H9 (cell line): ENCODE measurements around the gene ADARB2. TPM values are rescaled to one million over a fixed set of nuclear protein-coding genes. Genes with fewer than 3 reads are reported as not detected.

ENCODE experiments used
- DNase-seq: peaks from one replicate; pipeline ENCODE4 v3.0.0-alpha.2; 2017
- H2AFZ ChIP-seq: one replicate; pipeline ENCODE4 v1.6.1; 2013; ENCODE audit warnings: mild to moderate bottlenecking, low read length, control low read depth, moderate library complexity
- H2AK5ac ChIP-seq: 2 replicates; pipeline ENCODE4 v1.6.1; 2013; ENCODE audit warnings: low read length, control low read depth, mixed read lengths; ENCODE audit not compliant: insufficient read length
- H2BK120ac ChIP-seq: one replicate; pipeline ENCODE4 v1.6.1; 2013; ENCODE audit warnings: low read depth, mild to moderate bottlenecking, low read length, control low read depth, inconsistent platforms; ENCODE audit not compliant: poor library complexity, severe bottlenecking
- H2BK12ac ChIP-seq: 2 replicates; pipeline ENCODE4 v1.6.1; 2013; ENCODE audit warnings: low read length, control low read depth, mixed read lengths, low read depth; ENCODE audit not compliant: insufficient read length
- H2BK15ac ChIP-seq: 2 replicates; pipeline ENCODE4 v1.6.1; 2013; ENCODE audit warnings: low read depth, low read length, control low read depth
- H2BK20ac ChIP-seq: one replicate; pipeline ENCODE4 v1.6.1; 2013; ENCODE audit warnings: low read depth, mild to moderate bottlenecking, low read length, control low read depth, inconsistent platforms; ENCODE audit not compliant: poor library complexity, severe bottlenecking
- H2BK5ac ChIP-seq: 2 replicates; pipeline ENCODE4 v1.6.1; 2013; ENCODE audit warnings: low read length, control low read depth, mixed read lengths; ENCODE audit not compliant: insufficient read length
- H3K14ac ChIP-seq: 2 replicates; pipeline ENCODE4 v1.6.1; 2013; ENCODE audit warnings: low read length, control low read depth; ENCODE audit not compliant: insufficient read depth
- H3K18ac ChIP-seq: 2 replicates; pipeline ENCODE4 v1.6.1; 2013; ENCODE audit warnings: low read depth, mild to moderate bottlenecking, mixed read lengths, low read length, control low read depth; ENCODE audit not compliant: insufficient read length
- H3K23ac ChIP-seq: 2 replicates; pipeline ENCODE4 v1.6.1; 2013; ENCODE audit warnings: low read length, control low read depth, mixed read lengths, low read depth; ENCODE audit not compliant: insufficient read length
- H3K23me2 ChIP-seq: 2 replicates; pipeline ENCODE4 v1.6.1; 2013; ENCODE audit warnings: low read depth, mild to moderate bottlenecking, mixed read lengths, low read length, control low read depth; ENCODE audit not compliant: insufficient read length, poor library complexity, severe bottlenecking
- H3K27ac ChIP-seq: 2 replicates; pipeline ENCODE4 v1.5.1; 2013; ENCODE audit warnings: low read length, control low read depth, mixed read lengths, low read depth; ENCODE audit not compliant: insufficient read length
- H3K27me3 ChIP-seq: 2 replicates; pipeline ENCODE4 v1.6.1; 2013; ENCODE audit warnings: low read length, control low read depth, inconsistent platforms; ENCODE audit not compliant: insufficient read depth
- H3K4ac ChIP-seq: 2 replicates; pipeline ENCODE4 v1.6.1; 2013; ENCODE audit warnings: low read depth, mild to moderate bottlenecking, control low read depth, inconsistent platforms, low read length, moderate library complexity
- H3K4me1 ChIP-seq: 2 replicates; pipeline ENCODE4 v1.6.1; 2013; ENCODE audit warnings: low read length, control low read depth, inconsistent platforms; ENCODE audit not compliant: insufficient read depth
- H3K4me2 ChIP-seq: 2 replicates; pipeline ENCODE4 v1.6.1; 2013; ENCODE audit warnings: low read length, control low read depth, mixed read lengths; ENCODE audit not compliant: insufficient read length, insufficient read depth
- H3K56ac ChIP-seq: 2 replicates; pipeline ENCODE4 v1.6.1; 2013; ENCODE audit warnings: low read depth, mild to moderate bottlenecking, mixed read lengths, low read length, control low read depth; ENCODE audit not compliant: insufficient read length
- H3K79me1 ChIP-seq: 2 replicates; pipeline ENCODE4 v1.6.1; 2013; ENCODE audit warnings: low read depth, mild to moderate bottlenecking, moderate library complexity, low read length, control low read depth, inconsistent platforms; ENCODE audit not compliant: insufficient read depth, poor library complexity, severe bottlenecking
- H3K79me2 ChIP-seq: 2 replicates; pipeline ENCODE4 v1.6.1; 2013; ENCODE audit warnings: low read length, control low read depth, inconsistent platforms; ENCODE audit not compliant: insufficient read depth
- H3K9ac ChIP-seq: 2 replicates; pipeline ENCODE4 v1.6.1; 2013; ENCODE audit warnings: low read length, control low read depth, mixed read lengths; ENCODE audit not compliant: insufficient read length; ENCODE audit errors: extremely low read depth
- H3K9me3 ChIP-seq: one replicate; pipeline ENCODE4 v1.6.1; 2013; ENCODE audit warnings: low read depth, low read length, inconsistent platforms; ENCODE audit not compliant: control insufficient read depth
- H3T11ph ChIP-seq: one replicate; pipeline ENCODE4 v1.6.1; 2013; ENCODE audit warnings: mild to moderate bottlenecking, low read length, control low read depth, inconsistent platforms
- H4K20me1 ChIP-seq: one replicate; pipeline ENCODE4 v1.6.1; 2013; ENCODE audit not compliant: control insufficient read depth, insufficient read length, insufficient read depth
- H4K5ac ChIP-seq: 2 replicates; pipeline ENCODE4 v1.6.1; 2013; ENCODE audit warnings: low read depth, mild to moderate bottlenecking, mixed read lengths, low read length, control low read depth; ENCODE audit not compliant: insufficient read length
- H4K8ac ChIP-seq: replicated peaks from 2 replicates; pipeline ENCODE4 v1.6.1; 2013; ENCODE audit warnings: low read length, control low read depth, mixed read lengths, low read depth; ENCODE audit not compliant: insufficient read length
- H4K91ac ChIP-seq: 2 replicates; pipeline ENCODE4 v1.6.1; 2013; ENCODE audit warnings: low read depth, mild to moderate bottlenecking, moderate library complexity, mixed read lengths, low read length, control low read depth; ENCODE audit not compliant: insufficient read length
- H3K27ac Mint-ChIP-seq, 3 experiments: 2 replicates in 2 of 3; 3 replicates in 1 of 3; pipeline ENCODE4 v1.8.0; 2020 to 2021; ENCODE audit warnings: mixed read lengths in 3 of 3, mild to moderate bottlenecking in 1 of 3, moderate library complexity in 1 of 3
- H3K27me3 Mint-ChIP-seq: 2 replicates; pipeline ENCODE4 v1.8.0; 2021; ENCODE audit warnings: low read depth, mild to moderate bottlenecking, moderate library complexity, mixed read lengths
- H3K36me3 Mint-ChIP-seq, 3 experiments: 2 replicates in 2 of 3; 3 replicates in 1 of 3; pipeline ENCODE4 v1.8.0; 2020 to 2021; ENCODE audit warnings: low read depth in 3 of 3, mixed read lengths in 3 of 3; ENCODE audit not compliant: insufficient read depth in 1 of 3
- H3K4me1 Mint-ChIP-seq, 2 experiments: 2 replicates each; pipeline ENCODE4 v1.8.0; 2020; ENCODE audit warnings: mixed read lengths in 2 of 2
- H3K4me3 Mint-ChIP-seq, 2 experiments: 2 replicates in 1 of 2; 3 replicates in 1 of 2; pipeline ENCODE4 v1.8.0; 2020 to 2021; ENCODE audit warnings: mild to moderate bottlenecking in 2 of 2, mixed read lengths in 2 of 2, moderate library complexity in 1 of 2
- H3K9me3 Mint-ChIP-seq, 2 experiments: 2 replicates in 1 of 2; 3 replicates in 1 of 2; pipeline ENCODE4 v1.8.0; 2020; ENCODE audit warnings: mild to moderate bottlenecking in 2 of 2, mixed read lengths in 2 of 2, moderate library complexity in 1 of 2
- WGBS: extraction: QIAGEN DNeasy Blood & Tissue Kit; methylation state at CpG from one replicate; pipeline ENCODE4 v1.1.7; 2013; ENCODE audit warnings: missing lambda C conversion rate, low lambda C conversion rate, mixed read lengths; ENCODE audit not compliant: insufficient read length; ENCODE audit errors: extremely low coverage; 5-methylcytosine and 5-hydroxymethylcytosine counted together
- total RNA-seq: library from RNA; stranded (reverse); gene quantifications from 2 replicates; pipeline ENCODE4 v1.2.1, GENCODE V29; 2021
- TF ChIP-seq, protein P1 (sequence below): fragments of 200-600 bp; sonication (generic); conservative IDR thresholded peaks from 3 replicates; pipeline ENCODE4 v1.8.0; 2021; ENCODE audit warnings: antibody characterized with exemption, mild to moderate bottlenecking

ADARB2 gene
- total RNA-seq, 1 experiment from 2014 or later, result 0.87 TPM

DNA sequence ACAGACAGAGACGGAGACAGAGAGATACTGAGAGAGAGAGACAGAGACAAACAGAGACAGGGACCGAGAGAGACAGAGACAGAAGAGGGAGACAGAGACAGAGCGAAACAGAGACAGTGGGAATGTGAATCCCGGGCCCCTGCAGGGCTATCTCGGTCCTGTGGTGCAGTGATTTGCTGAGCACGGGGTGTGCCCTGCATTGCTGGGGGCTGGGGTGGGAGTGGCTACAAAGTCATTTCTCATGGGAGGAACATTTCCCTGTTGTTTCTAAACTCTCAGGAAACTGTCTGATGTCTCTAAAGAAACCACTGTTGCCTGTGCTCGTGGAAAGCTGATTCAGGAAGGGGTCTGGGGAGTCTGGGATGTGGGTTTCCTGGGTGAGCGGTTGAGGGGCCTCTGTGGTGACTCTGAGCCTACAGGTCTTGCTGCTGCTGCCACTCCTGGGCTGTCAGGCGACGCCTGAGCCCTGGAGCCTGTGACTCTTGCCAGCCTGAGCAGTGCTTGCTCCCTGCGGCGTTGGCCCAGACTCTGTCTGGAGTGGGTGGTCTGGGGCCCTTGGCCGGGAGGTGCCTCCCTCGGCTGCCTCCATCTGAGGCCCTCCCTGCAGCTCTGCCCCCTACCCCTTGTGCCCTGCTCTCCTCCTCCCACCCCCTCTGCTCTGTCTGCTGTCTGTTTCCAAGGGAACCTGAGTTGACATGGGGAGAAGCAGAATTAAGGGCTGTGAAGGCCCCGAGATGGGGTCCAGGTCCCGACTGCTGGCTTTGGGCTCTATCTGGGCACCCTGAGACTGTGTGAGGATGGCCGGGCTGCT, 389.2 kb downstream of the ADARB2 start:
- no peak overlapping the region for H2AK5ac ChIP-seq
- H3K9ac ChIP-seq, result no peak overlapping the region
- no peak overlapping the region for H3K4me2 ChIP-seq
- no peak overlapping the region for H2BK120ac ChIP-seq
- no peaks in the 10 kb centered on the region for H3K79me2 ChIP-seq
- H3K79me1 ChIP-seq, result no peaks in the 10 kb centered on the region
- H2AFZ ChIP-seq, result no peak overlapping the region
- no peak overlapping the region for H2BK12ac ChIP-seq
- H3K27me3 ChIP-seq, result no peaks in the 10 kb centered on the region
- H4K91ac ChIP-seq, result no peak overlapping the region
- H3K23me2 ChIP-seq, result no peaks in the 10 kb centered on the region
- Mint-ChIP-seq H3K27ac (no peak overlapping the region; a peak in 1 of 7 replicates), H3K9me3 (no peaks in the 10 kb centered on the region), H3K4me3 (no peak overlapping the region; a peak in 1 of 5 replicates), H3K36me3 (no peaks in the 10 kb centered on the region), H3K27me3 (peaks cover 6% of the 10 kb centered on the region), H3K4me1 (peaks cover 17 to 21% of the 10 kb centered on the region in 2 experiments)
- H3K18ac ChIP-seq, result peak overlapping the region; percentile 23
- no peak overlapping the region for H3T11ph ChIP-seq
- WGBS, result no CpG with 5 or more reads among the region's 17 CpGs
- H3K4ac ChIP-seq, result no peak overlapping the region
- H3K4me1 ChIP-seq, result no peaks in the 10 kb centered on the region
- H2BK15ac ChIP-seq, result no peak overlapping the region
- H3K14ac ChIP-seq, result peak overlapping the region; percentile 84; the same call in 1 of the 2 replicates
- H4K5ac ChIP-seq, result no peak overlapping the region
- no peak overlapping the region for H3K23ac ChIP-seq
- H3K27ac ChIP-seq, result no peak overlapping the region
- H3K9me3 ChIP-seq, result no peaks in the 10 kb centered on the region
- no peak overlapping the region for H4K8ac ChIP-seq
- TF ChIP-seq, protein P1, sequence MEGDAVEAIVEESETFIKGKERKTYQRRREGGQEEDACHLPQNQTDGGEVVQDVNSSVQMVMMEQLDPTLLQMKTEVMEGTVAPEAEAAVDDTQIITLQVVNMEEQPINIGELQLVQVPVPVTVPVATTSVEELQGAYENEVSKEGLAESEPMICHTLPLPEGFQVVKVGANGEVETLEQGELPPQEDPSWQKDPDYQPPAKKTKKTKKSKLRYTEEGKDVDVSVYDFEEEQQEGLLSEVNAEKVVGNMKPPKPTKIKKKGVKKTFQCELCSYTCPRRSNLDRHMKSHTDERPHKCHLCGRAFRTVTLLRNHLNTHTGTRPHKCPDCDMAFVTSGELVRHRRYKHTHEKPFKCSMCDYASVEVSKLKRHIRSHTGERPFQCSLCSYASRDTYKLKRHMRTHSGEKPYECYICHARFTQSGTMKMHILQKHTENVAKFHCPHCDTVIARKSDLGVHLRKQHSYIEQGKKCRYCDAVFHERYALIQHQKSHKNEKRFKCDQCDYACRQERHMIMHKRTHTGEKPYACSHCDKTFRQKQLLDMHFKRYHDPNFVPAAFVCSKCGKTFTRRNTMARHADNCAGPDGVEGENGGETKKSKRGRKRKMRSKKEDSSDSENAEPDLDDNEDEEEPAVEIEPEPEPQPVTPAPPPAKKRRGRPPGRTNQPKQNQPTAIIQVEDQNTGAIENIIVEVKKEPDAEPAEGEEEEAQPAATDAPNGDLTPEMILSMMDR, result no peak
- H4K20me1 ChIP-seq, result no peaks in the 10 kb centered on the region
- H2BK5ac ChIP-seq, result no peak overlapping the region
- H2BK20ac ChIP-seq, result no peak overlapping the region
- no peak overlapping the region for H3K56ac ChIP-seq
- peak; percentile 48 for DNase-seq
